Measurements from ENCODE around the gene MSRB1.
"Not testable (repeated sequence)": the region's sequence is repeated elsewhere in the genome, so short reads cannot be mapped to it uniquely, and the experiment has no call there.

MSRB1 gene

GRCh38 chr16:1960665-1961630, 17.9 kb upstream of the MSRB1 start:
- DNase-seq: peak in 1 of 2 donors; percentile 40

DNA sequence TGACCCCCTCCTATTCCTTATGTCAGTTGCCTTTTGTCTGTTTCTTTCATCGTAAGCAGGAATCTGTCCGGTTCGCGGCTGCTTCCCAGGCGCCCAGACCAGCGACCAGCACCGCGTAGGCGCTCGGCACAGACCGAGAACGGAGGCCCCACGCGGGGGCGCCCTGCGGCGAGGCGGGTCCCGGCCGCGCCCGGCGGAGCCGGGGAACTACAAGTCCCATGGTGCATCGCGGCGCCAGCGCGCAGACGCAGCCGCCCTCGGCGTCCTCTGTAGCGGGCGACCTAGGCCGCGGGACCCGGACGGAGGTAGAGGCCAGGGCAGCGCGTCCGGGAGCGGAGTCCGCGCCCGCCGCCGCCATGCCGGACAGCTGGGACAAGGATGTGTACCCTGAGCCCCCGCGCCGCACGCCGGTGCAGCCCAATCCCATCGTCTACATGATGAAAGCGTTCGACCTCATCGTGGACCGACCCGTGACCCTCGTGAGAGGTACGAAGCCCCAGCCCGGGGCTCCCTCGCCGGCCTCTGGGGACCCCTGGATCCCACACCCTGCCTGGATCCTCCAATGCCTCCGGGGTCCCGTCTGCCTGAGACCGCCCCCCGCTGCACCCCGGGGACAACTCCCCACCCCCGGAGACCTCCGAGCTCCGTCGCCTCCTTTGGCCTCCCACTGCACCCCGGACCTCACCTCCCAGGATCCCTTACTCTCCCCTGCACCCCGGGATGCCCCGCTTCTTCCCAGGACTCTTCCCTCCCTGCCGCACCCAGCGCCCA, 16.5 kb upstream of the MSRB1 start, which contains the start of gene NDUFB10:
Gene NDUFB10 (plus strand): TSS at position 270 of the 771 bp plus-strand sequence. CDS start 87 bp downstream, at position 357.
- DNase-seq: peak; percentile 87 to 90

GRCh38 chr16:1958715-1959268, 15.8 kb upstream of the MSRB1 start:
- no peak for DNase-seq

DNA sequence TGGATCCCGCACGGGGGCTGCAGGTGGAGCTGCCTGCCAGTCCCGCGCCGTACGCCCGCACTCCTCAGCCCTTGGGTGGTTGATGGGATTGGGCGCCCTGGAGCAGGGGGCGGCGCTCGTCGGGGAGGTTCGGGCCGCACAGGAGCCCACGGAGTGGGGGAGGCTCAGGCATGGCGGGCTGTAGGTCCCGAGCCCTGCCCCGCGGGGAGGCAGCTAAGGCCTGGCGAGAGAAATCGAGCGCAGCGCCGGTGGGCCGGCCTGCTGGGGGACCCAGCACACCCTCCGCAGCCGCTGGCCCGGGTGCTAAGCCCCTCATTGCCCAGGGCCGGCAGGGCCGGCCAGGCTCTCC, 15.1 kb upstream of the MSRB1 start:
- not testable (repeated sequence) for DNase-seq

GRCh38 chr16:1957434-1958142, 14.6 kb upstream of the MSRB1 start:
- DNase-seq: not testable (repeated sequence)

- no peak for DNase-seq
Observed at GRCh38 chr16:1953734-1954133, 10.7 kb upstream of the MSRB1 start.

GRCh38 chr16:1950559-1950958, 7.6 kb upstream of the MSRB1 start:
- DNase-seq: no peak

- no peak for DNase-seq
Observed at GRCh38 chr16:1950047-1950446, 7.0 kb upstream of the MSRB1 start.

GRCh38 chr16:1949507-1949906, 6.5 kb upstream of the MSRB1 start:
- DNase-seq: no peak

DNA sequence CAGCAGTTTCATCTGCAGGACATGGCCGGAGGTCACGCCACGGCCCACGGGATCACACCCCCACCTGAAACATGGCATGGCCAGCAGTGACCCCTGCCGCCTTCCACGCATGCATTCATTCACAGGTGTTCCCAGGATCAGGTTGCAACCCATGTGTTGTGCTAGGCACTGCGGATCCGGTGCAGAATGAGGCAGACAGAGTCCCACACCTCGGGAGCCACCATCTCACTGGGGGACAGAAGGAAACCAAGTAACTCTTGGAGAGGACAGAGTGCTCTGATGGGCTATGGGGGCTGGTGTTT, 4.3 kb upstream of the MSRB1 start:
- no peak for DNase-seq

DNA sequence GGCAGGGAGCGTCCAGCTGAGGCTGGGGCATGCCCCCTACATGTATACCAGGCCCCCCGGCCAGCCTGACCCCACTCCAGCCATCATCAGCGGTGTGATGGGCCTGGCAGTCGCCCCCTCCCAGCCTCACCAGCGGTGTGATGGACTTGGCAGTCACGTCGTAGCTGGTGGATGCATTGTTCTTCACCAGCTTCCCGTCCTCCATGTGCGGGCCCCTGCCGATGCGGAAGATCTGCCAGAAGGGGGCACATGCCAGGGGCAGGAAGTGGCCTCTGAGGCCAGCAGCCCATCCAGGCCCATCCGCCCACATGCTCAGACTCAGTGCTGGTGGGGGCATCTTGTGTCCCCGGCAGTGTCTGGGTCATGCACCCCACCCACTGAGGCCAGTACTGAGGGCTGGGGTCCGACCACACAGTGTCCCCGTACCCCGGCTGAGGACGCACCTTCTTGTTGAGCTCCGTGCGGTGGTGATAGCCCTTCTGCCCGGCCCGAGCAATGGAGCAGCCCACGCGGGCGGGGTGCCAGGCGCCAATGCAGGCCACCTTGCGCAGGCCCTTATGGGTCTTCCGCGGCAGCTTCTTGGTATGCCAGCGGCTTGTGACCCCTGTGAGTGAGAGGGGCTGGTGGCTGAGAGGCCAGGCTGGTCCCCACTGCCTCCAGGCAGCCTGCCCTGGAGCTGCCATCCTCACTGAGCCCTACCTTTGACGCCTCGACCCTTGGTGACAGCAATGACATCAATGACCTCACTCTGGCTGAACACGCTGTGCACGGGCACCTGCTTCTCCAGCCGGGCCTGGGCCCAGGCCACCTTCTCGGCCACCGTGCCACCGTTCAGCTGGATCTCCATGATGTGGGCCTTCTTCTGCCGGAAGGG, 3.7 kb upstream of the MSRB1 start:
- DNase-seq: no peak

GRCh38 chr16:1945559-1946391, 2.8 kb upstream of the MSRB1 start:
- DNase-seq: no peak

DNA sequence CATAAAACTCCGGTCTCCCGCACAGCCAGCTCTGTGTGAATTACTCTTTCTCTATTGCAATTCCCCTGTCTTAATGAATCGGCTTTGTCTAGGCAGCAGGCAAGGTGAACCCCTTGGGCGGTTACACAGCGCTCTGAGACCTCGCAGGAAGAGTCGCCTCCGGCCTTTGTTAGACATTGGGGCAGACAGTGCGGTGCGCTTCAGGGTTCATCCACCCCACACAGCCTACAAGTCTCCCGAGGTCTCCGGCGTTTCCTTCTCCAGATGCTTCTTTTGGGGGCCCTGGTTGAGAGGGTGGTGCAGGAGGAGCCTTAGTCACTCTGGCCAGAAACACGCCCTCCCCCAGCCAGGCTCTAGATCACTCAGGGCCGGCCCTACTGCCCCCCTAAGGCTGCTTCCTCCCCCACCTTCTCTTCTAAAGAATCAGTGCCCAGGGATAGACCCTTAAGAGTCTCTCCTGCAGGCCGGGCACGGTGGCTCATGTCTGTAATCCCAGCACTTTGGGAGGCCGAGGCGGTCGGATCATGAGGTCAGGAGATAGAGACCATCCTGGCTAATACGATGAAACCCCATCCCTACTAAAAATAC, 1.7 kb upstream of the MSRB1 start:
- DNase-seq: no peak

- DNase-seq: no peak
Observed at GRCh38 chr16:1942047-1942809, 771 bp downstream of the MSRB1 start.

- DNase-seq: no peak
Observed at GRCh38 chr16:1941162-1942046, 1.6 kb downstream of the MSRB1 start.

DNA sequence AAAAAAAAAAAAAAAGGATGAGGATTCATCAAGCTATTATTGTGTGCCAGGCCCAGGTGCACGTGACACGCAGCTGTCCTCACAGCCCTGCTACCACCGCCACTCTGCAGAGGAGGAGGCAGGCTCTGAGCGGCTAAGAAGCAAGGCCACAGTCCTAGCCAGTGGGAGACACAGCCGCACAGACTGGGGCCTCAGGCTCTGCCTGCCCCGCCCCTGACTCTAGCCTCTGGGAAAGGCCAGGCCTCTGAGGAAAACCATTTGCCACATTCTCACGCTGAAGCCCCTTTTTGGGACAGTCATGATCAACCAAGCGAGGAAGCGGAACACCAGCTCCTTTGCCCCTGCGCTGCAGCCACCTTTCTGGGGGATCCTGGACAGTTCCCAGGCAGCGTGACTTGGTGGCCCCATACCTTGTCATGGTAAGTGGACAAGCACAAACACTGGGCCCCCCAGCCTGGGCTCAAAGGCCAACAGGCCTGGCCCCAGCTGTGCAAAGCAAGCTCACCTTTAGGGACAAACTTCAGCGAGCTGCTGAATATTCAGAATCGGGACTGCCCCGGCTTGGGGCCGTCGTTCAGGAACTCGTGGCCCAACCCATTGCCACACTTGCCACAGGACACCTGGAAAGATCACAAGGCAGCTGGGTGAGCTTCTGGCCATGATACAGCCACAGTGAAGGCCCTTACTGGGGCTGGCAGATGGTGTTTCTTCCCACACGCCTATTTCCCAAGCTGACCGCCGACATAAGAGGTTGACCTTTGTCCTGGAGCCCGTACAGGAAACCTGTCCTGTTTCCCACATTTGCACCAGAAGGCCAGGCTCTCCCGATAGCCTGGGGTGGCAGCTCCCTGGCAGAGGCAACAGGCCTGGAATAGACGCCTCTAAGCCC, 2.5 kb downstream of the MSRB1 start:
- no peak for DNase-seq

DNA sequence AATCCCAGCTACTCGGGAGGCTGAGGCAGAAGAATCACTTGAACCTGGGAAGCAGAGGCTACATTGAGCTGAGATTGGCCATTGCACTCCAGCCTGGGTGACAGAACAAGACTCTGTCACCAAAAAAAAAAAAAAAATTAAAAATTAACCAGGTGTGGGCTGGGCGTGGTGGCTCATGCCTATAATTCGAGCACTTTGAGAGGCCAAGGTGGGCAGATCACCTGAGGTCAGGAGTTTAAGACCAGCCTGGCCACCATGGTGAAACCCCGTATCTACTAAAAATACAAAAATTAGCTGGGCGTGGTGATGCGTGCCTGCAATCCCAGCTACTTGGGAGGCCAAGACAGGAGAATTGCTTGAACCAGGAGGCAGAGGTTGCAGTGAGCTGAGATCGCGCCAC, 3.2 kb downstream of the MSRB1 start:
- not testable (repeated sequence) for DNase-seq

GRCh38 chr16:1938910-1939309, 4.1 kb downstream of the MSRB1 start:
- no peak for DNase-seq

Data from activated CD4-positive, alpha-beta T cell treated with anti-CD3 and anti-CD28 coated beads for 4 hours (primary cell).